CD14-positive monocyte (primary cell): ENCODE results near the gene TSHZ3. TPM values are rescaled to one million over a fixed set of nuclear protein-coding genes. Genes with fewer than 3 reads are reported as not detected.

Experiments used
- DNase-seq, 3 donors: peaks; one replicate each; pipeline ENCODE4 v3.0.0-alpha.2; 2011 to 2022
- H2AFZ ChIP-seq: 2 replicates; pipeline ENCODE4 v1.6.0; 2012; ENCODE audit warnings: mild to moderate bottlenecking, low read depth, low read length, inconsistent platforms; ENCODE audit not compliant: insufficient read depth, poor library complexity, severe bottlenecking
- H3K27ac ChIP-seq, 2 donors: 1 replicate in 1 of 2; 2 replicates in 1 of 2; pipeline ENCODE4 v1.5.1; 2012 to 2013; ENCODE audit warnings: low read length in 2 of 2, control low read depth in 1 of 2, inconsistent platforms in 1 of 2, low read depth in 1 of 2, mild to moderate bottlenecking in 1 of 2
- H3K27me3 ChIP-seq, 2 donors: one replicate each; pipeline versions ENCODE4 v1.6.0 to v1.6.1; 2011 to 2013; ENCODE audit warnings: low read length in 2 of 2; ENCODE audit not compliant: control insufficient read depth in 2 of 2, insufficient read depth in 2 of 2
- H3K36me3 ChIP-seq, 2 donors: replicated peaks in 1 of 2; 1 replicate in 1 of 2; 2 replicates in 1 of 2; pipeline versions ENCODE4 v1.5.1 to v1.6.1; 2012 to 2013; ENCODE audit warnings: low read length in 2 of 2, control low read depth in 1 of 2, inconsistent platforms in 1 of 2, mild to moderate bottlenecking in 1 of 2; ENCODE audit not compliant: insufficient read depth in 2 of 2, control insufficient read depth in 1 of 2
- H3K4me1 ChIP-seq, 2 donors: 1 replicate in 1 of 2; 2 replicates in 1 of 2; pipeline versions ENCODE4 v1.5.1 to v1.6.1; 2012 to 2013; ENCODE audit warnings: low read length in 2 of 2, control low read depth in 1 of 2, inconsistent platforms in 1 of 2, mild to moderate bottlenecking in 1 of 2, moderate library complexity in 1 of 2; ENCODE audit not compliant: insufficient read depth in 2 of 2, control insufficient read depth in 1 of 2
- H3K4me2 ChIP-seq: replicated peaks from 2 replicates; pipeline ENCODE3; 2012; ENCODE audit warnings: low read length, moderate library complexity, mild to moderate bottlenecking; ENCODE audit not compliant: poor library complexity, severe bottlenecking; ENCODE audit errors: extremely low read depth
- H3K4me3 ChIP-seq, 3 experiments: fragments of 200-600 bp in 1 of 3; sonication (generic) in 1 of 3; replicated peaks in 1 of 3; 1 replicate in 2 of 3; 2 replicates in 1 of 3; pipeline ENCODE4 v1.5.1; 2011 to 2013; ENCODE audit warnings: low read length in 3 of 3, mild to moderate bottlenecking in 3 of 3, control low read depth in 2 of 3, low read depth in 2 of 3, inconsistent platforms in 1 of 3, moderate library complexity in 1 of 3
- H3K79me2 ChIP-seq: 2 replicates; pipeline ENCODE4 v1.6.0; 2012; ENCODE audit warnings: mild to moderate bottlenecking, control low read depth, inconsistent platforms, low read length, moderate library complexity; ENCODE audit not compliant: insufficient read depth
- H3K9ac ChIP-seq: 2 replicates; pipeline ENCODE4 v1.6.0; 2017; ENCODE audit warnings: low read length, mild to moderate bottlenecking; ENCODE audit not compliant: insufficient read depth, poor library complexity, severe bottlenecking
- H3K9me3 ChIP-seq, 2 donors: replicated peaks in 1 of 2; 1 replicate in 1 of 2; 2 replicates in 1 of 2; pipeline versions ENCODE4 v1.5.1 to v1.6.1; 2012 to 2013; ENCODE audit warnings: low read length in 2 of 2, control low read depth in 1 of 2; ENCODE audit not compliant: control insufficient read depth in 1 of 2, insufficient read depth in 1 of 2
- H4K20me1 ChIP-seq: 2 replicates; pipeline ENCODE4 v1.6.0; 2012; ENCODE audit warnings: mild to moderate bottlenecking, low read length, control low read depth, moderate library complexity; ENCODE audit not compliant: insufficient read depth
- H3K27ac Mint-ChIP-seq, 7 donors: one replicate each; pipeline ENCODE4 v1.8.0; 2020; ENCODE audit warnings: mild to moderate bottlenecking in 7 of 7, mixed read lengths in 7 of 7, moderate library complexity in 6 of 7, inconsistent platforms in 2 of 7
- H3K27me3 Mint-ChIP-seq, 3 donors: one replicate each; pipeline ENCODE4 v1.8.0; 2021 to 2022; ENCODE audit warnings: low read depth in 3 of 3, mild to moderate bottlenecking in 3 of 3, mixed read lengths in 3 of 3, moderate library complexity in 3 of 3, inconsistent platforms in 1 of 3
- H3K36me3 Mint-ChIP-seq, 2 donors: one replicate each; pipeline ENCODE4 v1.8.0; 2020; ENCODE audit warnings: mixed read lengths in 2 of 2, inconsistent platforms in 1 of 2, mild to moderate bottlenecking in 1 of 2
- H3K4me1 Mint-ChIP-seq: one replicate; pipeline ENCODE4 v1.8.0; 2020; ENCODE audit warnings: mild to moderate bottlenecking, mixed read lengths
- H3K4me3 Mint-ChIP-seq, 2 donors: one replicate each; pipeline ENCODE4 v1.8.0; 2020; ENCODE audit warnings: mild to moderate bottlenecking in 2 of 2, mixed read lengths in 2 of 2, moderate library complexity in 1 of 2
- H3K9me3 Mint-ChIP-seq, 7 donors: one replicate each; pipeline ENCODE4 v1.8.0; 2020 to 2022; ENCODE audit warnings: mixed read lengths in 7 of 7, mild to moderate bottlenecking in 6 of 7, moderate library complexity in 6 of 7, inconsistent platforms in 2 of 7
- CTCF ChIP-seq: fragments of 200-600 bp; IDR thresholded peaks from one replicate; pipeline ENCODE4 v1.8.0; 2022; ENCODE audit warnings: antibody characterized with exemption, mild to moderate bottlenecking
- WGBS: methylation state at CpG from one replicate; pipeline ENCODE4 v1.1.5; 2013; ENCODE audit warnings: missing lambda C conversion rate; ENCODE audit not compliant: insufficient coverage; 5-methylcytosine and 5-hydroxymethylcytosine counted together
- intact Hi-C, 2 donors: fragments of 100-400 bp; cut with micrococcal nuclease; formaldehyde crosslinking; loops; one replicate each; pipeline versions ENCODE4 v1.15.0 to v1.15.1; 2023
- polyA plus RNA-seq, 3 donors: library from polyadenylated mRNA; depleted of rRNA in 1 of 3; unstranded in 2 of 3; stranded (reverse) in 1 of 3; fragments of 300-500 nt in 2 of 3; fragments of >200 nt in 1 of 3; fragmentation: Illumina TruSeq in 2 of 3; gene quantifications; 1 replicate in 2 of 3; 2 replicates in 1 of 3; pipeline ENCODE4 v1.2.3, GENCODE V29; 2012 to 2021

TSHZ3 gene
- polyA plus RNA-seq, 3 donors = 2.3 to 5.8 (median 3.3) TPM

- intact Hi-C loops = no loop called here
These were observed 18.5 kb downstream of the TSHZ3 start for GRCh38 chr19:31330761-31331160.

GRCh38 chr19:31330237-31330636, 19.0 kb downstream of the TSHZ3 start:
- Histone ChIP-seq H3K4me3 (no peak overlapping the region), H4K20me1 (peaks cover 91% of the 10 kb centered on the region), H3K27me3 (no peaks in the 10 kb centered on the region), H3K79me2 (peaks cover 85% of the 10 kb centered on the region), H3K36me3 (peaks cover 0 to 11% of the 10 kb centered on the region in 2 donors), H3K27ac (peak overlapping the region in 1 of 2 donors; percentile 64), H3K9me3 (no peaks in the 10 kb centered on the region), H3K9ac (no peak overlapping the region), H2AFZ (no peak overlapping the region), H3K4me2 (no peak overlapping the region), H3K4me1 (peaks cover 44 to 45% of the 10 kb centered on the region in 2 donors)
- 95% methylated on average over 9 of the region's 10 CpGs for WGBS
- H3K36me3 Mint-ChIP-seq = peaks cover 16 to 17% of the 10 kb centered on the region in 2 donors
- H3K27ac Mint-ChIP-seq = peak overlapping the region in 6 of 7 donors; percentile 30 to 83 (median 58)
- no peaks in the 10 kb centered on the region for H3K9me3 Mint-ChIP-seq
- intact Hi-C loops = no loop called here
- no peak overlapping the region for H3K4me3 Mint-ChIP-seq
- no peak for TF ChIP-seq CTCF
- H3K27me3 Mint-ChIP-seq = peaks cover 0 to under 1% (median 0%) of the 10 kb centered on the region in 3 donors
- H3K4me1 Mint-ChIP-seq = peaks cover 60% of the 10 kb centered on the region
- DNase-seq = no peak

More at GRCh38 chr19:31330761-31331160, 18.5 kb downstream of the TSHZ3 start:
- TF ChIP-seq CTCF = no peak
- H3K27ac ChIP-seq = peak overlapping the region; percentile 46 to 64
- Mint-ChIP-seq H3K4me3 (peak overlapping the region in 1 of 2 donors; percentile 61), H3K27ac (peak overlapping the region in 5 of 7 donors; percentile 22 to 90 (median 56)), H3K36me3 (peaks cover 18 to 19% of the 10 kb centered on the region in 2 donors), H3K27me3 (peaks cover 0 to 2% (median 0%) of the 10 kb centered on the region in 3 donors), H3K9me3 (no peaks in the 10 kb centered on the region), H3K4me1 (peaks cover 60% of the 10 kb centered on the region)
- peaks cover 85% of the 10 kb centered on the region for H3K79me2 ChIP-seq
- H4K20me1 ChIP-seq = peaks cover 91% of the 10 kb centered on the region
- H3K4me3 ChIP-seq = no peak overlapping the region
- DNase-seq = peak in 2 of 3 donors; percentile 20 to 68
- H3K36me3 ChIP-seq = peaks cover 0 to 11% of the 10 kb centered on the region in 2 donors
- H3K9ac ChIP-seq = no peak overlapping the region
- WGBS = 49% methylated on average over 10 of the region's 12 CpGs
- no peak overlapping the region for H2AFZ ChIP-seq
- H3K4me1 ChIP-seq = peaks cover 44 to 45% of the 10 kb centered on the region in 2 donors
- H3K27me3 ChIP-seq = no peaks in the 10 kb centered on the region
- H3K4me2 ChIP-seq = peak overlapping the region; percentile 24
- H3K9me3 ChIP-seq = no peaks in the 10 kb centered on the region
